ENCODE results near the gene SMAD7. TPM values are rescaled to one million over a fixed set of nuclear protein-coding genes. Genes with fewer than 3 reads are reported as not detected.

SMAD7 gene
- total RNA-seq, 4 donors from 2014 or later = 41.2 to 76.0 (median 55.2) TPM

DNA sequence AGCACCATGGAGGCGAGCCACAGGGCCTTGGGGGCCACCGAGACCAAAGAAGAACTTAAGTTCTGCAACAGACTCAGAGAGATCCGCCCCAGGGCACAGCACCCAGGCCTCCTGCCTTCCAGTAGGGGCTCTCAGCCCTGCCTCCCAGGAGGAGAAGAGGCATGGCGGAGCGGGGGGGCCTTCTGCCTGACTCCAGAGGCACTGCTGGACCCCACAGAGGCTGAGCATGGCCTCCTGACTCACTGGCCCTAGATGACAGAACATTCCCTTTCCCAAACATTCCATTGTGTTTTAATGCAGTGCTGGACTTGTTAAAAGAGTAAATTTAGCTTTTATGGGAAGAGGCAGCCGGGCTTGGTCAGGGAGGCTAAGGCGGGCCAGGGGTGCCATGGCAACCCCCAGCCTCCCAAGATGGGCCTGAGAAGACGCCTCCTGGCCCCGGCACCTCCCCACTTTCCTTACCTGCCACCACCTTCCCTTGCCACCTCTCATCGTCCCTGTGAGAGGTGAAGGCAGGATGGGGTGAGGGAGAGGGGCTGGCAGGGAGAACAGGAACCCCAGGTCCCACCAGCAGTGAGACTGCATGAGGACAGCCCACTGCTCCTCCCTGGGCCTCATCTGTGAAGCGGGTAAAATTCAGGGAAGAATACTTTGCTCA is 65.4 kb downstream of the SMAD7 start:
- Histone ChIP-seq H3K4me1 (peaks cover 0 to 29% (median 6%) of the 10 kb centered on the region in 3 donors), H3K9me3 (no peaks in the 10 kb centered on the region), H3K36me3 (no peaks in the 10 kb centered on the region), H3K4me3 (no peak overlapping the region), H3K27ac (no peak overlapping the region), H3K27me3 (no peaks in the 10 kb centered on the region)
- TF ChIP-seq CTCF (IDR thresholded peaks at IDR 0.05) = no peak
- TF ChIP-seq EP300 (IDR thresholded peaks at IDR 0.05) = no peak
- no peak for TF ChIP-seq POLR2A (IDR thresholded peaks at IDR 0.05)
- no peak for ATAC-seq
- 100% methylated on average over 2 to 3 of the region's 11 CpGs for WGBS, 2 donors (ENCODE audit: low coverage in 1 of 2)

DNA sequence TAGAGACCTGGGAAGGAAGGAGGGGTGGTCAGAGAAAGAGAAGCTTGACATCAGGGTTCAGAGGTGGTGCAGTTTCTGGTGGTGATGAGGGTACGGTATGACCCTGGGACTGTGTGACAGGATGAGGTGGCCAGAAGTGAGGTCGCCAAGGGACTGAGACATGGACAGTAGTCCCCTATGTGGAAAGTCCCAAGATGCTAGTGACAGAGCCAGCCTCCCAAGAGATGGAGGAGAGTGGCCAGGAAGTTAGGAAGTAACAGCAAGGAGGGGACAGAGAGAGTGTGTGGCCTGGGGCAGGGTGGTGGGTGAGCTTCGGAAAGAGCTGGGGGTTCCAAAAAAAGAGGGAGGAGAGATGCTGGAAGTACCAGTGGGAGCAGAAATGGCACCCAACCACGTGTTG is 66.0 kb downstream of the SMAD7 start:
- no peak overlapping the region for H3K4me3 ChIP-seq
- TF ChIP-seq EP300 (IDR thresholded peaks at IDR 0.05) (no peak), CTCF (IDR thresholded peaks at IDR 0.05) (no peak)
- no peak for ATAC-seq
- H3K27me3 ChIP-seq = no peaks in the 10 kb centered on the region
- whole genome bisulfite sequencing, 2 donors (ENCODE audit: low coverage in 1 of 2) = 72 to 87% methylated on average over 3 of the region's 4 CpGs
- peaks cover 0 to 24% (median 3%) of the 10 kb centered on the region in 3 donors for H3K4me1 ChIP-seq
- no peaks in the 10 kb centered on the region for H3K36me3 ChIP-seq
- no peak overlapping the region for H3K27ac ChIP-seq
- no peaks in the 10 kb centered on the region for H3K9me3 ChIP-seq

GRCh38 chr18:48884306-48884705 is 66.5 kb downstream of the SMAD7 start:
- no peak overlapping the region for H3K27ac ChIP-seq
- TF ChIP-seq EP300 (IDR thresholded peaks at IDR 0.05) (no peak), POLR2AphosphoS5 (IDR thresholded peaks at IDR 0.05) (no peak), CTCF (IDR thresholded peaks at IDR 0.05) (no peak), POLR2A (IDR thresholded peaks at IDR 0.05) (no peak)
- no peak overlapping the region for H3K4me3 ChIP-seq
- H3K4me1 ChIP-seq = peaks cover 0 to 19% (median 0%) of the 10 kb centered on the region in 3 donors
- no peaks in the 10 kb centered on the region for H3K27me3 ChIP-seq
- no peaks in the 10 kb centered on the region for H3K9me3 ChIP-seq
- no peaks in the 10 kb centered on the region for H3K36me3 ChIP-seq
- no peak for ATAC-seq
- 82% methylated on average over 2 of the region's 4 CpGs; no CpG with 5 or more reads in 1 of the 2 donors for WGBS, 2 donors (ENCODE audit: low coverage in 1 of 2)

- no peaks in the 10 kb centered on the region for H3K36me3 ChIP-seq
- H3K4me3 ChIP-seq = no peak overlapping the region
- H3K4me1 ChIP-seq = peaks cover 0 to 3% (median 0%) of the 10 kb centered on the region in 3 donors
- 87 to 100% methylated on average over 4 of the region's 4 CpGs for WGBS, 2 donors (ENCODE audit: low coverage in 1 of 2)
- H3K27me3 ChIP-seq = no peaks in the 10 kb centered on the region
- no peak for TF ChIP-seq POLR2A (IDR thresholded peaks at IDR 0.05)
- no peak for TF ChIP-seq EP300 (IDR thresholded peaks at IDR 0.05)
- no peak for TF ChIP-seq CTCF (IDR thresholded peaks at IDR 0.05)
- TF ChIP-seq POLR2AphosphoS5 (IDR thresholded peaks at IDR 0.05) = no peak
- no peak overlapping the region for H3K27ac ChIP-seq
- H3K9me3 ChIP-seq = no peaks in the 10 kb centered on the region
- ATAC-seq = no peak
Measured at GRCh38 chr18:48882379-48882778, 68.4 kb downstream of the SMAD7 start.

- TF ChIP-seq EP300 (IDR thresholded peaks at IDR 0.05) = no peak
- no peak for TF ChIP-seq POLR2A (IDR thresholded peaks at IDR 0.05)
- no peak for TF ChIP-seq POLR2AphosphoS5 (IDR thresholded peaks at IDR 0.05)
- TF ChIP-seq CTCF (IDR thresholded peaks at IDR 0.05) = no peak
- no peak overlapping the region for H3K27ac ChIP-seq
- WGBS, 2 donors (ENCODE audit: low coverage in 1 of 2) = 100% methylated on average over 1 of the region's 1 CpG
- no peak overlapping the region for H3K4me3 ChIP-seq
- H3K36me3 ChIP-seq = no peaks in the 10 kb centered on the region
- no peaks in the 10 kb centered on the region for H3K27me3 ChIP-seq
- no peaks in the 10 kb centered on the region for H3K4me1 ChIP-seq
- ATAC-seq = no peak
- H3K9me3 ChIP-seq = no peaks in the 10 kb centered on the region
Measured at GRCh38 chr18:48880931-48881330, 69.8 kb downstream of the SMAD7 start.
